HG03520 (cell line): ENCODE data around the gene ZCCHC3.
"Not testable (repeated sequence)": the region's sequence is repeated elsewhere in the genome, so short reads cannot be mapped to it uniquely, and the experiment has no call there.

Source experiments
- ATAC-seq: cut with Tn5 transposase; IDR thresholded peaks from one replicate; pipeline ENCODE4 v1.9.1; 2021; ENCODE audit warnings: mild to moderate bottlenecking, moderate library complexity; ENCODE audit not compliant: unreplicated experiment

Gene ZCCHC3

GRCh38 chr20:297098-297924, at the start of gene ZCCHC3:
Gene ZCCHC3 (plus strand): TSS chr20:297570. CDS start chr20:297587, 17 bp downstream.
- peak; percentile 74 for ATAC-seq

- ATAC-seq, result no peak
Observed at GRCh38 chr20:251354-251753, 46.0 kb upstream of the ZCCHC3 start.

- ATAC-seq, result no peak
Observed at GRCh38 chr20:252801-253200, 44.6 kb upstream of the ZCCHC3 start.

GRCh38 chr20:253447-253846, 43.9 kb upstream of the ZCCHC3 start:
- not testable (repeated sequence) for ATAC-seq

- no peak for ATAC-seq
Observed at GRCh38 chr20:257419-257818, 40.0 kb upstream of the ZCCHC3 start, which contains the start of gene DEFB132. Gene DEFB132 (plus strand): TSS chr20:257724. CDS start chr20:257779, 55 bp downstream.

GRCh38 chr20:258269-258858, 39.0 kb upstream of the ZCCHC3 start:
- ATAC-seq, result no peak

- ATAC-seq, result no peak
Observed at GRCh38 chr20:258963-259362, 38.4 kb upstream of the ZCCHC3 start.

- no peak for ATAC-seq
Observed at GRCh38 chr20:259981-260380, 37.4 kb upstream of the ZCCHC3 start.

GRCh38 chr20:263701-264100, 33.7 kb upstream of the ZCCHC3 start:
- no peak for ATAC-seq

GRCh38 chr20:266596-267562, 30.5 kb upstream of the ZCCHC3 start:
- ATAC-seq, result no peak

- no peak for ATAC-seq
Observed at GRCh38 chr20:270517-270916, 26.9 kb upstream of the ZCCHC3 start.

- ATAC-seq, result no peak
Observed at GRCh38 chr20:271069-271468, 26.3 kb upstream of the ZCCHC3 start.

- no peak for ATAC-seq
Observed at GRCh38 chr20:271528-271927, 25.8 kb upstream of the ZCCHC3 start.

GRCh38 chr20:272718-273117, 24.7 kb upstream of the ZCCHC3 start:
- no peak for ATAC-seq

GRCh38 chr20:273884-274283, 23.5 kb upstream of the ZCCHC3 start:
- no peak for ATAC-seq

- no peak for ATAC-seq
Observed at GRCh38 chr20:275791-276190, 21.6 kb upstream of the ZCCHC3 start.

GRCh38 chr20:276620-277495, 20.5 kb upstream of the ZCCHC3 start:
- no peak for ATAC-seq

GRCh38 chr20:277496-277781, 19.9 kb upstream of the ZCCHC3 start:
- ATAC-seq, result no peak

GRCh38 chr20:278181-278580, 19.2 kb upstream of the ZCCHC3 start:
- no peak for ATAC-seq
